SH-SY5Y (cell line): ENCODE results near the gene TOMM40L.

Source experiments
- GATA2 ChIP-seq: IDR thresholded peaks from 2 replicates; pipeline ENCODE4 v1.6.1; 2011; ENCODE audit warnings: mild to moderate bottlenecking, low read depth, low read length
- GATA3 ChIP-seq: IDR thresholded peaks from 2 replicates; pipeline ENCODE4 v1.6.1; 2011; ENCODE audit warnings: low read depth, mild to moderate bottlenecking, low read length, moderate library complexity

TOMM40L gene

GRCh38 chr1:161225534-161226319, at the start of gene TOMM40L:
Gene TOMM40L (plus strand): TSS chr1:161226060. CDS start chr1:161226490, 430 bp downstream.
- TF ChIP-seq GATA3 (no peak), GATA2 (no peak; the same call in 1 of the 2 replicates)

- TF ChIP-seq GATA2 (no peak), GATA3 (no peak)
Measured at GRCh38 chr1:161176468-161177111, 49.3 kb upstream of the TOMM40L start.

GRCh38 chr1:161177112-161177935, 48.5 kb upstream of the TOMM40L start, which contains the start of gene B4GALT3:
Gene B4GALT3 (minus strand): TSS chr1:161177507. CDS start chr1:161176060, 1,447 bp downstream.
- no peak for TF ChIP-seq GATA2

- TF ChIP-seq GATA2 (no peak), GATA3 (no peak)
Measured at GRCh38 chr1:161177936-161178244, 48.0 kb upstream of the TOMM40L start.

- TF ChIP-seq GATA2, result no peak
- TF ChIP-seq GATA3, result no peak
Measured at GRCh38 chr1:161179698-161180097, 46.2 kb upstream of the TOMM40L start.

- no peak for TF ChIP-seq GATA2
- no peak for TF ChIP-seq GATA3
Measured at GRCh38 chr1:161180639-161181038, 45.2 kb upstream of the TOMM40L start.

GRCh38 chr1:161182214-161182613, 43.6 kb upstream of the TOMM40L start:
- TF ChIP-seq GATA3 (no peak), GATA2 (no peak)

GRCh38 chr1:161185282-161185682, 40.6 kb upstream of the TOMM40L start:
- no peak for TF ChIP-seq GATA2
- no peak for TF ChIP-seq GATA3

GRCh38 chr1:161185732-161186311, 40.0 kb upstream of the TOMM40L start:
- no peak for TF ChIP-seq GATA3
- TF ChIP-seq GATA2, result no peak

- TF ChIP-seq GATA3 (no peak), GATA2 (no peak)
Measured at GRCh38 chr1:161187311-161187710, 38.5 kb upstream of the TOMM40L start.

GRCh38 chr1:161188381-161188780, 37.5 kb upstream of the TOMM40L start:
- no peak for TF ChIP-seq GATA3

GRCh38 chr1:161189036-161189435, 36.8 kb upstream of the TOMM40L start:
- TF ChIP-seq GATA2 (no peak), GATA3 (no peak)

GRCh38 chr1:161190962-161191521, 34.8 kb upstream of the TOMM40L start:
- TF ChIP-seq GATA2 (no peak), GATA3 (no peak)

GRCh38 chr1:161191971-161192370, 33.9 kb upstream of the TOMM40L start:
- TF ChIP-seq GATA3 (no peak), GATA2 (no peak)
